ENCODE data around the gene MTHFD1L.

Gene MTHFD1L

GRCh38 chr6:150969901-150970300 is 104.4 kb downstream of the MTHFD1L start:
- no peak overlapping the region for H3K4me3 ChIP-seq (ENCODE audit: low read length)

DNA sequence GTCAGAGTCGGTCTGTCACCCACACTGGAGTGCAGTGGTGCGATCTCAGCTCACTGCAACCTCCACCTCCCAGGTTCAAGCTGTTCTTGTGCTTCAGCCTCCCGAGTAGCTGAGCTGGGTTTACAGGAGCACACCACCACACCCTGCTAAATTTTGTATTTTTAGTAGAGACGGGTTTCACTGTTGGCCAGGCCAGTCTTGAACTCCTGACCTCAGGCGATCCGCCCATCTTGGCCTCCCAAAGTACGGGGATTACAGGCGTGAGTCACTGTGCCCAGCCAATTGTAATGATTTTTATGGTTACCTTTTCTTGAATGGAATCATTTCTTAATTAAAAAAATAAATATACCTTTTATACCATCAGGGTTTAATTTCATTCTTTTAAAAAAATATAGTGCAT is 105.7 kb downstream of the MTHFD1L start:
- H3K4me3 ChIP-seq (ENCODE audit: low read length) = no peak overlapping the region
- H3K4me1 ChIP-seq (ENCODE audit: control insufficient read depth, low read length) = peaks cover 11% of the 10 kb centered on the region
- peaks cover 48% of the 10 kb centered on the region for H3K36me3 ChIP-seq (ENCODE audit: control insufficient read depth, low read length)
- H3K4me2 ChIP-seq (ENCODE audit: low read length) = no peak overlapping the region
- TF ChIP-seq CTCF (IDR thresholded peaks at IDR 0.05; ENCODE audit: low read depth, low read length, poor library complexity, severe bottlenecking) (no peak), EZH2phosphoT487 (IDR thresholded peaks at IDR 0.05; ENCODE audit: borderline replicate concordance, low read length) (no peak)
- no peaks in the 10 kb centered on the region for H3K9me2 ChIP-seq (replicated peaks; ENCODE audit: control insufficient read depth, low read length)
- H3K27me3 ChIP-seq (ENCODE audit: control insufficient read depth, low read length) = no peaks in the 10 kb centered on the region
- H3K9me3 ChIP-seq (ENCODE audit: control insufficient read depth, insufficient read depth, low read length) = no peaks in the 10 kb centered on the region
- H4K20me1 ChIP-seq (ENCODE audit: control insufficient read depth, insufficient read depth, low read depth, low read length) = no peaks in the 10 kb centered on the region
- no peak overlapping the region for H3K27ac ChIP-seq (ENCODE audit: low read depth, low read length)
- H3F3A ChIP-seq (ENCODE audit: control insufficient read depth, insufficient read depth) = no peaks in the 10 kb centered on the region
- H3K79me2 ChIP-seq (ENCODE audit: control insufficient read depth, low read length) = no peaks in the 10 kb centered on the region

More at GRCh38 chr6:150969901-150970300, 104.4 kb downstream of the MTHFD1L start:
- Histone ChIP-seq H3F3A (ENCODE audit: control insufficient read depth, insufficient read depth) (no peaks in the 10 kb centered on the region), H3K79me2 (ENCODE audit: control insufficient read depth, low read length) (no peaks in the 10 kb centered on the region), H3K9me3 (ENCODE audit: control insufficient read depth, insufficient read depth, low read length) (no peaks in the 10 kb centered on the region), H3K9me2 (replicated peaks; ENCODE audit: control insufficient read depth, low read length) (no peaks in the 10 kb centered on the region), H3K27ac (ENCODE audit: low read depth, low read length) (no peak overlapping the region), H3K4me2 (ENCODE audit: low read length) (no peak overlapping the region), H4K20me1 (ENCODE audit: control insufficient read depth, insufficient read depth, low read depth, low read length) (no peaks in the 10 kb centered on the region), H3K27me3 (ENCODE audit: control insufficient read depth, low read length) (no peaks in the 10 kb centered on the region), H3K36me3 (ENCODE audit: control insufficient read depth, low read length) (peaks cover 52% of the 10 kb centered on the region), H3K4me1 (ENCODE audit: control insufficient read depth, low read length) (peaks cover 22% of the 10 kb centered on the region)
- TF ChIP-seq CTCF (IDR thresholded peaks at IDR 0.05; ENCODE audit: low read depth, low read length, poor library complexity, severe bottlenecking) = no peak
- TF ChIP-seq EZH2phosphoT487 (IDR thresholded peaks at IDR 0.05; ENCODE audit: borderline replicate concordance, low read length) = no peak

DNA sequence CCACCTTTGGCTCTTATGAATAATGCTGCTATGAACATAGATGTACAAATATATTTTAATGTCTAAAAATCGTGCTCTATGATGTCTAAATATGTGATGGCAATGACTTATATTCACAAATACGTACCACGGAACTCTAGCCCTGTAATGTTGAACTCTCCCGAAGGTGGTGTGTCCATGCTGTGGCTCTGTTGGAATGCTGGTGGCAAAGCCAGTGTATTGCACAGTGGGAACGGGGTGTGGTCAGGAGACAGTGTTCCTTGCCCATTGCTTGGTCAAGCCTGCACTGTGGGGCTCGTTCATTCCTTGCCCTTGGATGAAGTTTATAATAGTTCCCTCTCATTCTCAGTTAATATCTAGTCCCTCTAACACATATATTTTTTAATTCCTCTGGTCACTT is 109.6 kb downstream of the MTHFD1L start:
- no peaks in the 10 kb centered on the region for H3K27me3 ChIP-seq (ENCODE audit: control insufficient read depth, low read length)
- H3K79me2 ChIP-seq (ENCODE audit: control insufficient read depth, low read length) = no peaks in the 10 kb centered on the region
- no peak overlapping the region for H3K4me3 ChIP-seq (ENCODE audit: low read length)
- TF ChIP-seq CTCF (IDR thresholded peaks at IDR 0.05; ENCODE audit: low read depth, low read length, poor library complexity, severe bottlenecking) (no peak), EZH2phosphoT487 (IDR thresholded peaks at IDR 0.05; ENCODE audit: borderline replicate concordance, low read length) (no peak)
- no peaks in the 10 kb centered on the region for H3K9me3 ChIP-seq (ENCODE audit: control insufficient read depth, insufficient read depth, low read length)
- no peak overlapping the region for H3K4me2 ChIP-seq (ENCODE audit: low read length)
- H4K20me1 ChIP-seq (ENCODE audit: control insufficient read depth, insufficient read depth, low read depth, low read length) = no peaks in the 10 kb centered on the region
- H3K36me3 ChIP-seq (ENCODE audit: control insufficient read depth, low read length) = peaks cover 60% of the 10 kb centered on the region
- no peak overlapping the region for H3K27ac ChIP-seq (ENCODE audit: low read depth, low read length)
- peaks cover 8% of the 10 kb centered on the region; the same call in 1 of the 2 replicates for H3F3A ChIP-seq (ENCODE audit: control insufficient read depth, insufficient read depth)
- no peaks in the 10 kb centered on the region for H3K9me2 ChIP-seq (replicated peaks; ENCODE audit: control insufficient read depth, low read length)
- peaks cover 35% of the 10 kb centered on the region for H3K4me1 ChIP-seq (ENCODE audit: control insufficient read depth, low read length)

Measured in DOHH2 (cell line).